Measurements from ENCODE around the gene CATSPER3. TPM values are rescaled to one million over a fixed set of nuclear protein-coding genes. Genes with fewer than 3 reads are reported as not detected.

CATSPER3 gene
- polyA plus RNA-seq, 6 donors from 2014 or later, result 0.31 to 1.1 (median 0.43) TPM; not detected in 2

GRCh38 chr5:135030956-135031812 lies 63.5 kb downstream of the CATSPER3 start:
- peak; percentile 32 to 50 for ATAC-seq (ENCODE audit: low read depth in 2 of 2)

DNA sequence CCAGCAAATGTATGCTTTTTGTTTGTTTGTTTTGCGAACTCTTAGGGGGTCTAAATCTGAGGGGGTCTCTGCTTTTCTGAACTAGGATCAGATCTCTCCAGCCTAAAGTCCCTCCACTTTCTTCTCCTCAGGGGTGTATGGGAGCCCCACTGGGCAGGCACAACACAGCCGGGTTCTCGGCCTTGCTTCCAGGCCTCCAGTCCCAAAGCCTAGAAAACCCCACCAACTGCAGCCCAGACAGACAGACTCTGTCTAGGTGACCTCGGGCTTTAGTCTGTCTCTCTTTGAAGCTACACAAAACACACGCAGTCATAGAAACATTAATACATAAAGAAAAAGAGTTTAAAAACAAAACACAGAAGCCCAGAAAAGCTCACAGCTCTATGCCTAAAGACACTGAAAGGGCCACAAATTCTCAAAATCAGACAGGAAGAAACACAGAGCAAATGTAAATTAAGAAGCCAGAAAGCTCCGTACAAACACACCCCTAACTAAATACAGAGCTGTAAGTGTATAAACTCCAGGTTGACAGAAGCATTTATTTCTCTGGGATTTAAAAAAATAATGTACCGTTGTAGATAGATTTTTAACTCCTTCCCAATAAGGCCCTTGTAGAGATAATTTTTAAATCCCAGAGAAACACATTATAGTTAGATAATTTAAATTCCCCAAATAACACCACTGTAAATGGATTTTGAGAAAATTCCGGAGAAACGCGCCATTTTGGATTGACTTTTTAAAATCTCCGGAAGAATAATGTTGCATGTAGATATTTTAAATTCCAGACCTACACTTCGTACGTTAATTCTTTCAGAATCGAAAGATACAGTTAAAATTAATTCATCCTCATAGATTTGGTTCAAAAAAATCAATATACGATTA lies 64.3 kb downstream of the CATSPER3 start:
- no peak for DNase-seq
- H3K36me3 Mint-ChIP-seq, result peaks cover 0 to 31% of the 10 kb centered on the region in 2 donors
- H3K27ac Mint-ChIP-seq, result peak overlapping the region in 3 of 6 donors; percentile 3 to 67 (median 42)
- H3K27me3 Mint-ChIP-seq, result peaks cover 65 to 91% (median 85%) of the 10 kb centered on the region in 3 donors
- peak overlapping the region; percentile 0 to 82 (median 76) for H3K4me3 Mint-ChIP-seq
- peaks cover 2 to 14% (median 7%) of the 10 kb centered on the region in 7 donors for H3K9me3 Mint-ChIP-seq
- ATAC-seq (ENCODE audit: low read depth in 2 of 2), result no peak
- H3K4me1 Mint-ChIP-seq, result peaks cover 46 to 63% (median 53%) of the 10 kb centered on the region in 3 donors

More at GRCh38 chr5:135030956-135031812, 63.5 kb downstream of the CATSPER3 start:
- no peak for DNase-seq
- H3K4me1 Mint-ChIP-seq, result peaks cover 46 to 64% (median 55%) of the 10 kb centered on the region in 3 donors
- H3K9me3 Mint-ChIP-seq, result peaks cover 2 to 13% (median 7%) of the 10 kb centered on the region in 7 donors
- peaks cover 0 to 31% of the 10 kb centered on the region in 2 donors for H3K36me3 Mint-ChIP-seq
- H3K27ac Mint-ChIP-seq, result peak overlapping the region in 2 of 6 donors; percentile 65 to 82
- peaks cover 63 to 91% (median 85%) of the 10 kb centered on the region in 3 donors for H3K27me3 Mint-ChIP-seq
- peak overlapping the region; percentile 35 to 80 (median 72) for H3K4me3 Mint-ChIP-seq

DNA sequence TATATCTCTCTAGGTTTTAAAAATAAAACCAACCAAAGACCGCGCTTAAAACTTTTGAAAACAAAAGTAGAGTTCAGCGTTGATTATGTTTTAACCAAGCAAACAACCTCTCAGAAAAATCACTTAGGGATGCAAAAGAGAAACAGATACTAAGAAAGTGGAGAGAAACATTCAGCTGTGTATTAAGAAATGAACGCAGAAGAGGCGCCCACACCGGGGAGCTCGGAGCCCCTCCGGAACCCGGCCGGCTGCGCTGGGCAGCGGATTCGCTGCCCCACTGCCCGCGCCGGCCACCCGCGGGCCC lies 64.9 kb downstream of the CATSPER3 start:
- H3K27ac Mint-ChIP-seq, result no peak overlapping the region

DNA sequence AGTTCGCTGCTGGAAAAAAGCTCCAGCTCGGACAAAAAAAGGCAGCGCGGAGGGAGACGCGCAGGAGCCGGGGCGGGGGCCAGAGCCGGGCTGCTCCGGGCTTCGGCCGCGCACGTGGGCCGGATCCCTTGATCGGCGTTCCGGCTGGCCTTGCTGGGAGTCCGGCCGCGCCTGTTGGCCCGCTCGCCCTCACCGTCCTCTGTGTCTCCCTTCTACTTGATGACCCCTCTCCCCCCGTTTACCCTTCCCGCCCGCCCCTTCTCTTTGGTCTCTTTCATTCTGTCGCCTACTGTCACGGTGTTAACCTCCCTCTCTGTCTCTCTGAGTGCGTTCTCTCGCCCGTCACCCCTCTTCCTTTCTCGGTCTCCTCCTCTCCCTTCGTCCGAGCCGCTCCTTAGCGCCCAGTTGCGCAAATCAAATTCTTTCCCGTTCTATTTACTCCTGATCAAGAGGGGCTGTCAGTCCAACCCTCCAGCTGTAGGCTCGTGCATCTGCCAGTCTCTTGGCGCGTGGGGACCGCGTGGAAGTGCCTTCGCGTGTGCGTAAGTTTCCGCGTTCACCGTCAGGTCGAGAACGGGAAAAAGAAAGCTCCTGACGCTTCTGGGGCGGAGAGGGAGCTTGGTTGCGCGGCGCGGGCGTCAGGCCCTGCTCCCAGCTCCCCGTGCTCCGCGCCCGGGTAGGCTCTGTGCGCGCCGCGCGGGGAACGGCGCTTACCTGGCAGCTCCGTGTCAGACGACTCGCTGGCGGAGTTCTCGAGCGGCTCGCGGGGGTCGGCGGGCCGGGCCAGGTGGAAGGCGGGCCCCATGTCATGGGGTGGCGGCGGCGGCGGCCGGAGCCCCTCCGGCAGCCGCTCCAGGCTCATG lies 65.5 kb downstream of the CATSPER3 start:
- ATAC-seq (ENCODE audit: low read depth in 2 of 2) (peak; percentile 29 to 37), DNase-seq (no peak)
- peak overlapping the region in 3 of 6 donors; percentile 22 to 95 (median 24) for H3K27ac Mint-ChIP-seq
- H3K4me3 Mint-ChIP-seq, result peak overlapping the region; percentile 74 to 91 (median 88)
- H3K9me3 Mint-ChIP-seq, result peaks cover 2 to 14% (median 7%) of the 10 kb centered on the region in 7 donors
- peaks cover 42 to 56% (median 52%) of the 10 kb centered on the region in 3 donors for H3K4me1 Mint-ChIP-seq
- H3K36me3 Mint-ChIP-seq, result peaks cover 0 to 31% of the 10 kb centered on the region in 2 donors
- peaks cover 68 to 89% (median 86%) of the 10 kb centered on the region in 3 donors for H3K27me3 Mint-ChIP-seq

More for the DNA sequence above, 64.9 kb downstream of the CATSPER3 start:
- H3K27me3 Mint-ChIP-seq, result peaks cover 65 to 89% (median 85%) of the 10 kb centered on the region in 3 donors
- peaks cover 43 to 57% (median 49%) of the 10 kb centered on the region in 3 donors for H3K4me1 Mint-ChIP-seq
- H3K4me3 Mint-ChIP-seq, result peak overlapping the region in 7 of 8 donors; percentile 25 to 82 (median 74)
- H3K36me3 Mint-ChIP-seq, result peaks cover 0 to 31% of the 10 kb centered on the region in 2 donors
- ATAC-seq (ENCODE audit: low read depth in 2 of 2) (no peak), DNase-seq (no peak)
- H3K9me3 Mint-ChIP-seq, result peaks cover 2 to 14% (median 7%) of the 10 kb centered on the region in 7 donors

GRCh38 chr5:135033901-135034235 lies 66.2 kb downstream of the CATSPER3 start, which contains the start of gene PITX1:
PITX1 (minus strand) TSS chr5:135034228; CDS start chr5:135033881, 347 bp downstream.
- ATAC-seq (ENCODE audit: low read depth in 2 of 2), result peak; percentile 28 to 29
- peaks cover 42 to 57% (median 52%) of the 10 kb centered on the region in 3 donors for H3K4me1 Mint-ChIP-seq

DNA sequence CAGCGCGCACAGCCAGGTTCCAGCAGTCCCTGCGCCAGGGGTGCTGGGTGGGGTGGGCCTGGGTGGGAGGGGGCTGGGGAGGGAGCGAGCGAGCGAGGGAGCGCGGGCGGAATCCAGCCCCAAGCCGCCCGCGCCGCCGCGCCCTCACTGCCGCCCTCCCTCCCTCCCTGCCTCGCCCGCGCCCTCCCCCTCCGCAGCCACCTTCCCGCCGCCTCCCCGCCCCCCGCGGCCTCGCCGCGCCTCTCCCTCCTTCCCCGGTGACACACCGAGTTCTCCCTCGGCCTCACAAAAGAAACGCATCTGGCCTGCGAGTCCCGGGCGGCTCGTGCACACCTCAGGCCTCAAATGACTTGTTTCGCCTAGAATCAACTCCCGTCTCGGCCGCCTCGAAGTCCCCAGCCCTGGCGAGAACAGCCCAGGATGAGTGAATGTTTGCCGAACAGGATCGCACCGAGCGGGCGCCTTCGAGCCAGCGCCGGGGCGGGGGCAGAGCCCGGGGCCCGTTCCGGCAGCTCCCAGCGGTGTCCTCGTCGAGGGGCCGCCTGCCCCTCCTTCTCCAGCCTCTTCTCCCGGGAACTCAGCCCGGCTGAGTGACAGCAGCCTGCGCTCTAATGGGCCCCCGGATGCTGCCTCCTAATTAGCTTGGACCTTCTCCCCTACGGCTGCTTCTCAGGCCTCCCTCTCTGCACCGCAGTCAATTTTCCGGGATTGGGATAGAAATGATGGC lies 66.7 kb downstream of the CATSPER3 start:
- Mint-ChIP-seq H3K9me3 (peaks cover 0 to 9% (median 5%) of the 10 kb centered on the region in 7 donors), H3K27me3 (peaks cover 73 to 88% (median 77%) of the 10 kb centered on the region in 3 donors), H3K36me3 (peaks cover 0 to 22% of the 10 kb centered on the region in 2 donors), H3K4me3 (peak overlapping the region; percentile 51 to 92 (median 84)), H3K27ac (peak overlapping the region in 2 of 6 donors; percentile 37 to 89), H3K4me1 (peaks cover 40 to 54% (median 47%) of the 10 kb centered on the region in 3 donors)
- ATAC-seq (ENCODE audit: low read depth in 2 of 2) (peak; percentile 14 to 31), DNase-seq (no peak)

More at GRCh38 chr5:135033901-135034235, 66.2 kb downstream of the CATSPER3 start, which contains the start of gene PITX1:
- Mint-ChIP-seq H3K27me3 (peaks cover 74 to 92% (median 82%) of the 10 kb centered on the region in 3 donors), H3K36me3 (peaks cover 0 to 28% of the 10 kb centered on the region in 2 donors), H3K9me3 (peaks cover 0 to 12% (median 7%) of the 10 kb centered on the region in 7 donors), H3K4me3 (peak within 1 kb of the TSS; percentile 74 to 92 (median 88)), H3K27ac (peak within 1 kb of the TSS in 4 of 6 donors; percentile 22 to 95 (median 63))
- DNase-seq, result no peak

DNA sequence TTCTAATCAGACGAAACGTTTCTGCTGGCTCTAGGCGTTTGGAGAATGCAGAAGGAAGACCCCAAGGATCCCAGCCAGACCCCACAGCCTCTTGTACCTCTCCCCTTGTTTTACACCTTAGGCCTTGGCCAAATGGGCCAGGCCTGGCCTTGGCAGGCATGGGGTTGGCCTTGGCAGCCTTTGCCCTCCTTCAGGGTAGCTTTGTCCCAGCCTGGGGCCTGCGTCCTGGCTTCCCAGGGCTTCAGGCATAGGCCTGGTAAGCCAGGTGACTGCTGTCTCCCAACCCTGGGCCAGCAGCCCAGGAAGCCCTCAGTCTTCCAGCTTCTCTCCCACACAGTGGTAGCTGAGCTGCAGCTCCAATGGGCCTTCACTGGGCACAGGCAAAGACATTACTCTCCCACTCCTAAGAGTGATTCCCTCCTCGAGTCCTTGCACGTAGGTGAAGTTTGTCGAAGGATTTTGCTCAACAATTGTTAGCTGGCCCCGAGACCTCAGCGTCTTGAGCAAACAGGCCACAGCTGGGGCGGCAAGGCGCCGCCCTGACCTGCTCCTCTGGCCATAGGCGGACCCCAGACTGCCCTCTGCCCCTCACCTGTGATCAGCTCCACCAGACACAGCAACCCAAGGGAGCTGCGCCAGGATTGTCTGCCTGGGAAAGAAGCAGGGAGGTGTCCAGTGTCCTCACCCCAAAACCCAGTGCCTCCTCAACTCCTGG lies 67.4 kb downstream of the CATSPER3 start:
- peaks cover 0 to 4% (median 0%) of the 10 kb centered on the region in 7 donors for H3K9me3 Mint-ChIP-seq
- peaks cover 32 to 49% (median 43%) of the 10 kb centered on the region in 3 donors for H3K4me1 Mint-ChIP-seq
- DNase-seq, result no peak
- H3K27ac Mint-ChIP-seq, result peak overlapping the region in 2 of 6 donors; percentile 37 to 83
- H3K4me3 Mint-ChIP-seq, result peak overlapping the region in 7 of 8 donors; percentile 66 to 88 (median 80)
- peaks cover 0 to 15% of the 10 kb centered on the region in 2 donors for H3K36me3 Mint-ChIP-seq
- H3K27me3 Mint-ChIP-seq, result peaks cover 66 to 82% (median 71%) of the 10 kb centered on the region in 3 donors
- no peak for ATAC-seq (ENCODE audit: low read depth in 2 of 2)

- H3K4me3 Mint-ChIP-seq, result peak overlapping the region in 4 of 8 donors; percentile 13 to 74 (median 70)
- peaks cover 0 to 4% (median 0%) of the 10 kb centered on the region in 7 donors for H3K9me3 Mint-ChIP-seq
- ATAC-seq (ENCODE audit: low read depth in 2 of 2) (no peak), DNase-seq (no peak)
- no peak overlapping the region for H3K27ac Mint-ChIP-seq
- H3K36me3 Mint-ChIP-seq, result peaks cover 0 to 15% of the 10 kb centered on the region in 2 donors
- H3K27me3 Mint-ChIP-seq, result peaks cover 61 to 82% (median 71%) of the 10 kb centered on the region in 3 donors
- H3K4me1 Mint-ChIP-seq, result peaks cover 27 to 49% (median 43%) of the 10 kb centered on the region in 3 donors
These were observed 67.9 kb downstream of the CATSPER3 start for GRCh38 chr5:135035678-135036030.

- Mint-ChIP-seq H3K36me3 (peaks cover 0 to 15% of the 10 kb centered on the region in 2 donors), H3K27ac (no peak overlapping the region), H3K4me1 (peaks cover 23 to 47% (median 40%) of the 10 kb centered on the region in 3 donors), H3K4me3 (peak overlapping the region in 2 of 8 donors; percentile 13 to 74), H3K27me3 (peaks cover 59 to 82% (median 71%) of the 10 kb centered on the region in 3 donors), H3K9me3 (peaks cover 0 to 4% (median 0%) of the 10 kb centered on the region in 7 donors)
- no peak for DNase-seq
- ATAC-seq (ENCODE audit: low read depth in 2 of 2), result no peak
These were observed 68.7 kb downstream of the CATSPER3 start for GRCh38 chr5:135036405-135036804.

DNA sequence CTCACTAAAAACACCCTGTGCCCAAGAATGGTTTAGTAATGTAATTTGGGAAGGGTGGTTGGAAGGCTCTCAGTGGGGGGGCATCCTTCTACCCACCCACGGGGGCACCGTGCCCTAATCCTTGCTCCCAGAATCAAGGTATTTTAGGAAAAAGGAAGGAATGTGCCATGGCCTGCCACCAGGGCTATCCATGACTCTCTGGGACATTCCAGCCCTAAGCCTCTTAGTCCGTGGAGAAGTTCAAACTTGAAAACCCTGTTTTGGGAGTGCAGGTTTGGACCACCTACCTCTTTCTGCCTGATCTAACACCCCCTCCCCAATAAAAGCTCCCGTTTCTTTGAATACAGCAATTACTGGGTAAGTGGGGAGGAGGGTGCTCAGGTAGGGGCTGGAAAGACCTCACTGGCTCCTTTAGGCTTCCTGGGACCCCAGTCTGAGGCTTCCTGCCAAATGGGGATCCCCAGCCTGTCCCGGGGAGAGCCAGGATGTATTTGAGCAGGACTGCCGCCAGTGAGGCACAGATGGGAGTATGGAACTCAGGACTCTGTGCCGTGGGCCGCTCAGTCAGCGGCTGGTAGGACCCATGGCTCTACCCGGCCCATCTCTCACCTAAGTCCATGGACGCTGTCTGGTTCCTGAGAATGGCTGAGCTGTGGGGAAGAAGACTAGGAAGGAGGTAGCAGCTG lies 70.0 kb downstream of the CATSPER3 start:
- H3K36me3 Mint-ChIP-seq, result peaks cover 0 to 15% of the 10 kb centered on the region in 2 donors
- peak overlapping the region in 1 of 6 donors; percentile 59 for H3K27ac Mint-ChIP-seq
- H3K4me3 Mint-ChIP-seq, result peak overlapping the region in 5 of 8 donors; percentile 26 to 82 (median 60)

More for the DNA sequence above, 70.0 kb downstream of the CATSPER3 start:
- Mint-ChIP-seq H3K27me3 (peaks cover 61 to 83% (median 71%) of the 10 kb centered on the region in 3 donors), H3K4me1 (peaks cover 19 to 39% (median 31%) of the 10 kb centered on the region in 3 donors), H3K9me3 (peaks cover 0 to 4% (median 0%) of the 10 kb centered on the region in 7 donors)
- DNase-seq (no peak), ATAC-seq (ENCODE audit: low read depth in 2 of 2) (no peak)
